GM12878 (cell line): ENCODE results near the gene AP2A2. TPM values are rescaled to one million over a fixed set of nuclear protein-coding genes. Genes with fewer than 3 reads are reported as not detected.
"Not testable (repeated sequence)": the region's sequence is repeated elsewhere in the genome, so short reads cannot be mapped to it uniquely, and the experiment has no call there.

ENCODE experiments used
- ATAC-seq: fragments of 200-7000 bp; cut with Tn5 transposase; 3 replicates; pipeline ENCODE4 v1.9.1; 2020; ENCODE audit warnings: mild to moderate bottlenecking, moderate library complexity
- BruUV-seq: library from RNA; stranded (reverse); fragments of 400-500 nt; replicated peaks from 2 replicates; lab custom pipeline; 2021; lab: Mats Ljungman, UMichigan
- CTCF ChIA-PET: fragments of 300-600 bp; sonication (Branson Sonifier 250); formaldehyde crosslinking; extraction: SDS; loops from one replicate; lab custom pipeline; 2021; ENCODE audit warnings: inconsistent platforms; lab: Yijun Ruan, JAX
- POLR2A ChIA-PET: fragments of 350-600 bp; formaldehyde crosslinking; extraction: SDS; loops from one replicate; lab custom pipeline; 2021; ENCODE audit warnings: inconsistent platforms; lab: Charles Lee
- RAD21 ChIA-PET: fragments of 300-600 bp; sonication (Branson Sonifier 250); formaldehyde crosslinking; loops from one replicate; lab custom pipeline; 2023; ENCODE audit warnings: antibody characterized with exemption; ENCODE audit not compliant: unreplicated experiment; lab: Charles Lee
- SMC1A ChIA-PET: fragments of 300-600 bp; sonication (Branson Sonifier 250); formaldehyde crosslinking; loops from one replicate; lab custom pipeline; 2023; ENCODE audit not compliant: unreplicated experiment, uncharacterized antibody; lab: Charles Lee
- DNase-seq: peaks from one replicate; pipeline ENCODE4 v3.0.0-alpha.2; 2011; ENCODE audit warnings: low read depth, low spot score
- FAIRE-seq: peaks from 3 replicates; lab custom pipeline; 2011; peaks lifted over from hg19 to GRCh38; lab: Jason Lieb, UNC
- H2AFZ ChIP-seq: 2 replicates; pipeline ENCODE4 v1.6.0; 2011; ENCODE audit warnings: low read depth, low read length, control low read depth; ENCODE audit not compliant: control insufficient read depth
- H3K27ac ChIP-seq: 2 replicates; pipeline ENCODE4 v1.5.1; 2011; ENCODE audit warnings: control low read depth; ENCODE audit not compliant: control insufficient read depth, insufficient read depth
- H3K27me3 ChIP-seq, 2 experiments: replicated peaks in 1 of 2; 2 replicates each; pipeline versions ENCODE4 v1.6.0 to v1.6.1; 2011; ENCODE audit warnings: low read length in 1 of 2; ENCODE audit not compliant: control insufficient read depth in 2 of 2, insufficient read depth in 2 of 2
- H3K36me3 ChIP-seq, 2 experiments: 2 replicates each; pipeline ENCODE4 v1.5.1; 2011; ENCODE audit warnings: low read length in 1 of 2; ENCODE audit not compliant: control insufficient read depth in 2 of 2, insufficient read depth in 2 of 2
- H3K4me1 ChIP-seq: 2 replicates; pipeline ENCODE4 v1.6.1; 2011; ENCODE audit warnings: mild to moderate bottlenecking, low read length, moderate library complexity, mixed read lengths; ENCODE audit not compliant: control insufficient read depth, insufficient read depth
- H3K4me2 ChIP-seq: 2 replicates; pipeline ENCODE4 v1.6.0; 2011; ENCODE audit warnings: control low read depth; ENCODE audit not compliant: control insufficient read depth, insufficient read depth
- H3K4me3 ChIP-seq: fragments of 200-600 bp; sonication (generic); 2 replicates; pipeline ENCODE4 v1.5.1; 2016
- H3K79me2 ChIP-seq: 2 replicates; pipeline ENCODE4 v1.6.0; 2011; ENCODE audit warnings: low read length; ENCODE audit not compliant: control insufficient read depth, insufficient read depth
- H3K9ac ChIP-seq: 2 replicates; pipeline ENCODE4 v1.8.0; 2011; ENCODE audit warnings: low read length, control low read depth, mixed read lengths; ENCODE audit not compliant: control insufficient read depth, insufficient read depth
- H3K9me3 ChIP-seq: replicated peaks from 3 replicates; pipeline ENCODE4 v1.5.1; 2011; ENCODE audit warnings: mild to moderate bottlenecking, low read length; ENCODE audit not compliant: control insufficient read depth, insufficient read depth
- H4K20me1 ChIP-seq: 2 replicates; pipeline ENCODE4 v1.6.0; 2011; ENCODE audit not compliant: control insufficient read depth, insufficient read depth
- BHLHE40 ChIP-seq, 2 experiments: fragments of 450-650 bp in 1 of 2; IDR thresholded peaks; 2 replicates each; pipeline ENCODE4 v1.6.1; 2011 to 2017; ENCODE audit warnings: low read depth in 2 of 2, borderline replicate concordance in 1 of 2, improper control_type of control experiment in 1 of 2, low read length in 1 of 2, mild to moderate bottlenecking in 1 of 2
- E2F8 ChIP-seq: fragments of 450-650 bp; IDR thresholded peaks from 2 replicates; pipeline ENCODE4 v1.6.1; 2018; ENCODE audit warnings: mild to moderate bottlenecking, low read depth, moderate library complexity; ENCODE audit not compliant: partially characterized antibody
- EED ChIP-seq: sonication (generic); IDR thresholded peaks from 2 replicates; pipeline ENCODE4 v1.6.1; 2016; ENCODE audit warnings: antibody characterized with exemption, low read depth
- SIX5 ChIP-seq: IDR thresholded peaks from 2 replicates; pipeline ENCODE4 v1.6.1; 2011; ENCODE audit warnings: mild to moderate bottlenecking, low read depth, low read length, moderate library complexity; ENCODE audit not compliant: severe bottlenecking
- ZNF207 ChIP-seq: fragments of 450-650 bp; IDR thresholded peaks from 2 replicates; pipeline ENCODE4 v1.6.1; 2014; ENCODE audit warnings: antibody characterized with exemption, mild to moderate bottlenecking, borderline replicate concordance
- WGBS: methylation state at CpG from one replicate; pipeline ENCODE4 v1.1.6; 2016; ENCODE audit warnings: low lambda C conversion rate; ENCODE audit not compliant: insufficient replicate concordance, insufficient coverage; ENCODE audit errors: missing lambda C conversion rate; 5-methylcytosine and 5-hydroxymethylcytosine counted together
- in situ Hi-C: fragments of 300-500 bp; cut with MboI; formaldehyde crosslinking; loops from 9 replicates; pipeline ENCODE4 v1.14.3; 2018; ENCODE audit warnings: mixed read lengths
- intact Hi-C: fragments of 100-400 bp; cut with micrococcal nuclease; formaldehyde crosslinking; loops from one replicate; pipeline ENCODE4 v1.14.2; 2022; ENCODE audit not compliant: unreplicated experiment
- polyA plus RNA-seq, 11 experiments: library from polyadenylated mRNA; depleted of rRNA in 4 of 11; unstranded in 6 of 11; stranded (reverse) in 5 of 11; fragments of >200 nt; fragmentation: Nextera tagmentation in 4 of 11; fragmentation: Illumina TruSeq in 1 of 11; extraction: Ambion mirVana in 4 of 11; extraction: Trizol in 1 of 11; gene quantifications; 1 replicate in 1 of 11; 2 replicates in 10 of 11; pipeline versions ENCODE4 v1.2.1 to v1.2.3, GENCODE V29; 2011 to 2016; ENCODE audit warnings: inconsistent platforms in 2 of 11, missing spikeins in 2 of 11, low read depth in 1 of 11
- total RNA-seq, 4 experiments: library from RNA; depleted of rRNA in 3 of 4; stranded (reverse); fragments of >200 nt in 3 of 4; fragmentation: Illumina TruSeq in 1 of 4; extraction: Trizol in 1 of 4; gene quantifications; 2 replicates each; pipeline versions ENCODE4 v1.2.1 to v1.2.3, GENCODE V29; 2013 to 2021

The AP2A2 gene
- total and polyA plus RNA-seq, 10 of the 15 experiments (the other 5 are each of a cell fraction or from before 2014, with no cell fraction given): 0.58 to 48.8 (median 18.2) TPM

- no peak overlapping the region for H3K4me3 ChIP-seq
- no peak for DNase-seq
- BruUV-seq: no TSS peak
- no peak overlapping the region for H3K4me2 ChIP-seq
- CTCF ChIA-PET: no interaction called here
- TF ChIP-seq ZNF207 (no peak), SIX5 (no peak), E2F8 (no peak), BHLHE40 (IDR thresholded peaks at IDR 0.05; ENCODE audit: borderline replicate concordance in 1 of 2, low read depth in 2 of 2, low read length in 1 of 2) (no peak), EED (no peak)
- TF ChIP-seq, all 136 proteins: peak for 0
- SMC1A ChIA-PET: no interaction called here
- Histone ChIP-seq H3K27ac (no peak overlapping the region), H3K9me3 (no peaks in the 10 kb centered on the region), H3K36me3 (peaks cover 5 to 6% of the 10 kb centered on the region in 2 experiments; a peak in 3 of 4 replicates), H3K9ac (no peak overlapping the region), H4K20me1 (peaks cover 4% of the 10 kb centered on the region; the same call in 1 of the 2 replicates), H2AFZ (no peak overlapping the region), H3K4me1 (no peaks in the 10 kb centered on the region), H3K79me2 (no peaks in the 10 kb centered on the region), H3K27me3 (no peaks in the 10 kb centered on the region)
- ATAC-seq (no peak), FAIRE-seq (no peak)
- RAD21 ChIA-PET: no interaction called here
- intact Hi-C loops (no loop called here), in situ Hi-C loops (no loop called here)
- POLR2A ChIA-PET: no interaction called here
- 89% methylated on average over 10 of the region's 10 CpGs for WGBS
These were observed 33.9 kb downstream of the AP2A2 start for GRCh38 chr11:959608-960007.

- H4K20me1 ChIP-seq, RAD21 ChIA-PET, intact Hi-C loops, H3K4me1 ChIP-seq, CTCF ChIA-PET, H3K79me2 ChIP-seq, BruUV-seq, DNase-seq, H3K4me2 ChIP-seq, H3K27ac ChIP-seq, POLR2A ChIA-PET, H2AFZ ChIP-seq, H3K27me3 ChIP-seq, in situ Hi-C loops, FAIRE-seq, H3K4me3 ChIP-seq, ATAC-seq, H3K9ac ChIP-seq, H3K9me3 ChIP-seq, SMC1A ChIA-PET: not testable (repeated sequence)
- WGBS: 89% methylated on average over 14 of the region's 18 CpGs
- H3K36me3 ChIP-seq: peaks cover 6 to 10% of the 10 kb centered on the region in 2 experiments; a peak in 3 of 4 replicates
These were observed 35.7 kb downstream of the AP2A2 start for GRCh38 chr11:961310-961920.
